GM12878 (cell line): Measurements from ENCODE around the gene MAFF. TPM values are rescaled to one million over a fixed set of nuclear protein-coding genes. Genes with fewer than 3 reads are reported as not detected.

Experiments used
- ATF7 ChIP-seq: fragments of 450-650 bp; IDR thresholded peaks from 2 replicates; pipeline ENCODE4 v1.6.1; 2016; ENCODE audit warnings: low read depth, mild to moderate bottlenecking
- CHD4 ChIP-seq: fragments of 200-600 bp; sonication (generic); IDR thresholded peaks from 2 replicates; pipeline ENCODE4 v1.6.1; 2016; ENCODE audit warnings: mild to moderate bottlenecking
- DPF2 ChIP-seq: fragments of 450-650 bp; IDR thresholded peaks from 2 replicates; pipeline ENCODE4 v1.6.1; 2017; ENCODE audit warnings: mild to moderate bottlenecking
- FOXK2 ChIP-seq: fragments of 450-650 bp; IDR thresholded peaks from 2 replicates; pipeline ENCODE4 v1.6.1; 2017; ENCODE audit warnings: mild to moderate bottlenecking, moderate library complexity
- FOXM1 ChIP-seq: IDR thresholded peaks from 2 replicates; pipeline ENCODE4 v1.6.1; 2012; ENCODE audit warnings: low read depth, mild to moderate bottlenecking, inconsistent platforms, low read length, moderate library complexity
- GABPA ChIP-seq: IDR thresholded peaks from 2 replicates; pipeline ENCODE4 v1.6.1; 2014; ENCODE audit warnings: antibody characterized with exemption, low read depth, mild to moderate bottlenecking, inconsistent platforms
- HCFC1 ChIP-seq: fragments of 150-350 bp; IDR thresholded peaks from 2 replicates; pipeline ENCODE4 v1.6.1; 2014; ENCODE audit warnings: low read length
- HDGF ChIP-seq: fragments of 450-650 bp; IDR thresholded peaks from 2 replicates; pipeline ENCODE4 v1.6.1; 2016; ENCODE audit warnings: antibody characterized with exemption
- IKZF2 ChIP-seq, 2 experiments: fragments of 450-650 bp; IDR thresholded peaks; 2 replicates each; pipeline ENCODE4 v1.6.1; 2017; ENCODE audit warnings: mild to moderate bottlenecking in 2 of 2, moderate library complexity in 2 of 2
- IRF4 ChIP-seq: IDR thresholded peaks from 2 replicates; pipeline ENCODE4 v1.6.1; 2011; ENCODE audit warnings: low read depth, low read length
- JUNB ChIP-seq: IDR thresholded peaks from 2 replicates; pipeline ENCODE4 v1.6.1; 2016; ENCODE audit warnings: antibody characterized with exemption, mild to moderate bottlenecking
- MYB ChIP-seq: fragments of 150-350 bp; IDR thresholded peaks from 2 replicates; pipeline ENCODE4 v1.6.1; 2014; ENCODE audit warnings: mild to moderate bottlenecking, low read depth, low read length, borderline replicate concordance
- NBN ChIP-seq: fragments of 450-650 bp; IDR thresholded peaks from 2 replicates; pipeline ENCODE4 v1.6.1; 2016
- NR2C1 ChIP-seq: fragments of 450-650 bp; IDR thresholded peaks from 2 replicates; pipeline ENCODE4 v1.6.1; 2017; ENCODE audit warnings: antibody characterized with exemption, mild to moderate bottlenecking, moderate library complexity
- POU2F2 ChIP-seq: IDR thresholded peaks from 3 replicates; pipeline ENCODE4 v1.6.1; 2011; ENCODE audit warnings: low read depth, mild to moderate bottlenecking, low read length, borderline replicate concordance
- RAD21 ChIP-seq: IDR thresholded peaks from 2 replicates; pipeline ENCODE4 v1.6.1; 2011; ENCODE audit warnings: mild to moderate bottlenecking, low read depth, low read length, moderate library complexity; ENCODE audit not compliant: insufficient read depth
- RAD51 ChIP-seq: fragments of 450-650 bp; IDR thresholded peaks from 2 replicates; pipeline ENCODE4 v1.6.1; 2016; ENCODE audit warnings: moderate library complexity, mild to moderate bottlenecking, inconsistent platforms
- SIX5 ChIP-seq: IDR thresholded peaks from 2 replicates; pipeline ENCODE4 v1.6.1; 2011; ENCODE audit warnings: mild to moderate bottlenecking, low read depth, low read length, moderate library complexity; ENCODE audit not compliant: severe bottlenecking
- TARDBP ChIP-seq: IDR thresholded peaks from 2 replicates; pipeline ENCODE4 v1.6.1; 2016; ENCODE audit warnings: borderline replicate concordance
- TBL1XR1 ChIP-seq: IDR thresholded peaks from 2 replicates; pipeline ENCODE4 v1.6.1; 2012; ENCODE audit warnings: low read depth, low read length, improper control_type of control experiment
- YBX1 ChIP-seq: fragments of 450-650 bp; IDR thresholded peaks from 2 replicates; pipeline ENCODE4 v1.6.1; 2016; ENCODE audit warnings: antibody characterized with exemption
- ZBED1 ChIP-seq: IDR thresholded peaks from 2 replicates; pipeline ENCODE4 v1.6.1; 2016; ENCODE audit warnings: borderline replicate concordance
- ZNF24 ChIP-seq: fragments of 450-650 bp; IDR thresholded peaks from 2 replicates; pipeline ENCODE4 v1.6.1; 2017; ENCODE audit warnings: antibody characterized with exemption, mild to moderate bottlenecking
- ZNF622 ChIP-seq: fragments of 450-650 bp; IDR thresholded peaks from 2 replicates; pipeline ENCODE4 v1.6.1; 2017; ENCODE audit warnings: mild to moderate bottlenecking, inconsistent platforms
- polyA plus RNA-seq, 11 experiments: library from polyadenylated mRNA; depleted of rRNA in 4 of 11; unstranded in 6 of 11; stranded (reverse) in 5 of 11; fragments of >200 nt; fragmentation: Nextera tagmentation in 4 of 11; fragmentation: Illumina TruSeq in 1 of 11; extraction: Ambion mirVana in 4 of 11; extraction: Trizol in 1 of 11; gene quantifications; 1 replicate in 1 of 11; 2 replicates in 10 of 11; pipeline versions ENCODE4 v1.2.1 to v1.2.3, GENCODE V29; 2011 to 2016; ENCODE audit warnings: inconsistent platforms in 2 of 11, missing spikeins in 2 of 11, low read depth in 1 of 11
- total RNA-seq, 4 experiments: library from RNA; depleted of rRNA in 3 of 4; stranded (reverse); fragments of >200 nt in 3 of 4; fragmentation: Illumina TruSeq in 1 of 4; extraction: Trizol in 1 of 4; gene quantifications; 2 replicates each; pipeline versions ENCODE4 v1.2.1 to v1.2.3, GENCODE V29; 2013 to 2021
- TF ChIP-seq, protein P1 (sequence below): IDR thresholded peaks from 2 replicates; pipeline ENCODE4 v1.6.1; 2012; ENCODE audit warnings: low read depth, low read length, improper control_type of control experiment
- TF ChIP-seq, protein P2 (sequence below): IDR thresholded peaks from 2 replicates; pipeline ENCODE4 v1.6.1; 2011; ENCODE audit warnings: borderline replicate concordance, low read depth, mild to moderate bottlenecking, moderate library complexity, low read length; ENCODE audit not compliant: insufficient read depth, poor library complexity, severe bottlenecking
- TF ChIP-seq, protein P3 (sequence below): fragments of 450-650 bp; IDR thresholded peaks from 2 replicates; pipeline ENCODE4 v1.6.1; 2016; ENCODE audit warnings: mild to moderate bottlenecking
- TF ChIP-seq, protein P4 (sequence below): IDR thresholded peaks from 2 replicates; pipeline ENCODE4 v1.6.1; 2012; ENCODE audit warnings: improper control_type of control experiment, low read depth, low read length; ENCODE audit not compliant: insufficient replicate concordance

MAFF gene
- total and polyA plus RNA-seq, 10 of the 15 experiments (the other 5 are each of a cell fraction or from before 2014, with no cell fraction given), result 0.22 to 2.3 (median 0.81) TPM; not detected in 1

DNA sequence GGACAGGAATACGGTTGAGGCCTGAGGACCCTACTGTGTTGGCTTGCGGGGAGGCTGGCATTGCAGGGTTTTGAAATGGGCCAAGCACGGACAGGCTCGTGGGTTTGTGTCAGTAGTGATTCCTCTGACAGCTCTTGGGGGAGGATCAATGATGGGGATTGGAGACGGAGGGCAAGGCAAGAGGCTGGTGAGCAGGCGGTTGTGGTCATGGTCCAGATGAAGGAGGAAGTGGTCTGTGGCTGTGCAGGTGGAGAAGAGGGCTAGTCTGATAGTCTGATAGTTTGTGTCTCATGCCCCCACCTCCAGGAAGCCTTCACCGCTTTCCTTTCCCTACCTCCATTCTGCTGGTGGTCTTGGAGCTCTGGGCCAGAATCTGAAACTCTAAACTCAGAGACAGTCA lies 3.0 kb downstream of the MAFF start (continued):
- no peak for TF ChIP-seq ZNF24
- peak; percentile 59 to 76; a peak in 3 of 4 replicates for TF ChIP-seq IKZF2 (IDR thresholded peaks at IDR 0.05)
- no peak for TF ChIP-seq JUNB
- no peak for TF ChIP-seq NR2C1
- TF ChIP-seq SIX5, result no peak
- no peak for TF ChIP-seq TBL1XR1
- TF ChIP-seq GABPA, result no peak
- no peak for TF ChIP-seq IRF4
- no peak for TF ChIP-seq TARDBP
- no peak for TF ChIP-seq HCFC1
- TF ChIP-seq FOXK2, result no peak
- TF ChIP-seq NBN, result peak; percentile 72; the same call in 1 of the 2 replicates
- TF ChIP-seq POU2F2, result no peak
- TF ChIP-seq RAD51, result no peak
- TF ChIP-seq, protein P1, sequence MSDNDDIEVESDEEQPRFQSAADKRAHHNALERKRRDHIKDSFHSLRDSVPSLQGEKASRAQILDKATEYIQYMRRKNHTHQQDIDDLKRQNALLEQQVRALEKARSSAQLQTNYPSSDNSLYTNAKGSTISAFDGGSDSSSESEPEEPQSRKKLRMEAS, result peak; percentile 36; the same call in 1 of the 2 replicates
- no peak for TF ChIP-seq CHD4
- no peak for TF ChIP-seq YBX1
- no peak for TF ChIP-seq ZNF622
- peak; percentile 46; the same call in 1 of the 2 replicates for TF ChIP-seq DPF2
- TF ChIP-seq, protein P2, sequence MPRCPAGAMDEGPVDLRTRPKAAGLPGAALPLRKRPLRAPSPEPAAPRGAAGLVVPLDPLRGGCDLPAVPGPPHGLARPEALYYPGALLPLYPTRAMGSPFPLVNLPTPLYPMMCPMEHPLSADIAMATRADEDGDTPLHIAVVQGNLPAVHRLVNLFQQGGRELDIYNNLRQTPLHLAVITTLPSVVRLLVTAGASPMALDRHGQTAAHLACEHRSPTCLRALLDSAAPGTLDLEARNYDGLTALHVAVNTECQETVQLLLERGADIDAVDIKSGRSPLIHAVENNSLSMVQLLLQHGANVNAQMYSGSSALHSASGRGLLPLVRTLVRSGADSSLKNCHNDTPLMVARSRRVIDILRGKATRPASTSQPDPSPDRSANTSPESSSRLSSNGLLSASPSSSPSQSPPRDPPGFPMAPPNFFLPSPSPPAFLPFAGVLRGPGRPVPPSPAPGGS, result no peak
- peak; percentile 39; the same call in 1 of the 2 replicates for TF ChIP-seq ATF7
- TF ChIP-seq, protein P3, sequence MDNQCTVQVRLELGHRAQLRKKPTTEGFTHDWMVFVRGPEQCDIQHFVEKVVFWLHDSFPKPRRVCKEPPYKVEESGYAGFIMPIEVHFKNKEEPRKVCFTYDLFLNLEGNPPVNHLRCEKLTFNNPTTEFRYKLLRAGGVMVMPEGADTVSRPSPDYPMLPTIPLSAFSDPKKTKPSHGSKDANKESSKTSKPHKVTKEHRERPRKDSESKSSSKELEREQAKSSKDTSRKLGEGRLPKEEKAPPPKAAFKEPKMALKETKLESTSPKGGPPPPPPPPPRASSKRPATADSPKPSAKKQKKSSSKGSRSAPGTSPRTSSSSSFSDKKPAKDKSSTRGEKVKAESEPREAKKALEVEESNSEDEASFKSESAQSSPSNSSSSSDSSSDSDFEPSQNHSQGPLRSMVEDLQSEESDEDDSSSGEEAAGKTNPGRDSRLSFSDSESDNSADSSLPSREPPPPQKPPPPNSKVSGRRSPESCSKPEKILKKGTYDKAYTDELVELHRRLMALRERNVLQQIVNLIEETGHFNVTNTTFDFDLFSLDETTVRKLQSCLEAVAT, result peak; percentile 88
- no peak for TF ChIP-seq FOXM1
- TF ChIP-seq, protein P4, sequence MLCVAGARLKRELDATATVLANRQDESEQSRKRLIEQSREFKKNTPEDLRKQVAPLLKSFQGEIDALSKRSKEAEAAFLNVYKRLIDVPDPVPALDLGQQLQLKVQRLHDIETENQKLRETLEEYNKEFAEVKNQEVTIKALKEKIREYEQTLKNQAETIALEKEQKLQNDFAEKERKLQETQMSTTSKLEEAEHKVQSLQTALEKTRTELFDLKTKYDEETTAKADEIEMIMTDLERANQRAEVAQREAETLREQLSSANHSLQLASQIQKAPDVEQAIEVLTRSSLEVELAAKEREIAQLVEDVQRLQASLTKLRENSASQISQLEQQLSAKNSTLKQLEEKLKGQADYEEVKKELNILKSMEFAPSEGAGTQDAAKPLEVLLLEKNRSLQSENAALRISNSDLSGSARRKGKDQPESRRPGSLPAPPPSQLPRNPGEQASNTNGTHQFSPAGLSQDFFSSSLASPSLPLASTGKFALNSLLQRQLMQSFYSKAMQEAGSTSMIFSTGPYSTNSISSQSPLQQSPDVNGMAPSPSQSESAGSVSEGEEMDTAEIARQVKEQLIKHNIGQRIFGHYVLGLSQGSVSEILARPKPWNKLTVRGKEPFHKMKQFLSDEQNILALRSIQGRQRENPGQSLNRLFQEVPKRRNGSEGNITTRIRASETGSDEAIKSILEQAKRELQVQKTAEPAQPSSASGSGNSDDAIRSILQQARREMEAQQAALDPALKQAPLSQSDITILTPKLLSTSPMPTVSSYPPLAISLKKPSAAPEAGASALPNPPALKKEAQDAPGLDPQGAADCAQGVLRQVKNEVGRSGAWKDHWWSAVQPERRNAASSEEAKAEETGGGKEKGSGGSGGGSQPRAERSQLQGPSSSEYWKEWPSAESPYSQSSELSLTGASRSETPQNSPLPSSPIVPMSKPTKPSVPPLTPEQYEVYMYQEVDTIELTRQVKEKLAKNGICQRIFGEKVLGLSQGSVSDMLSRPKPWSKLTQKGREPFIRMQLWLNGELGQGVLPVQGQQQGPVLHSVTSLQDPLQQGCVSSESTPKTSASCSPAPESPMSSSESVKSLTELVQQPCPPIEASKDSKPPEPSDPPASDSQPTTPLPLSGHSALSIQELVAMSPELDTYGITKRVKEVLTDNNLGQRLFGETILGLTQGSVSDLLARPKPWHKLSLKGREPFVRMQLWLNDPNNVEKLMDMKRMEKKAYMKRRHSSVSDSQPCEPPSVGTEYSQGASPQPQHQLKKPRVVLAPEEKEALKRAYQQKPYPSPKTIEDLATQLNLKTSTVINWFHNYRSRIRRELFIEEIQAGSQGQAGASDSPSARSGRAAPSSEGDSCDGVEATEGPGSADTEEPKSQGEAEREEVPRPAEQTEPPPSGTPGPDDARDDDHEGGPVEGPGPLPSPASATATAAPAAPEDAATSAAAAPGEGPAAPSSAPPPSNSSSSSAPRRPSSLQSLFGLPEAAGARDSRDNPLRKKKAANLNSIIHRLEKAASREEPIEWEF, result no peak
- TF ChIP-seq RAD21, result no peak
- peak; percentile 90 for TF ChIP-seq HDGF
- no peak for TF ChIP-seq MYB
- TF ChIP-seq ZBED1, result no peak
